WERI-Rb-1 (cell line): ENCODE results near the gene BAIAP3.

ENCODE experiments used
- DNase-seq: peaks from one replicate; pipeline ENCODE4 v3.0.0-alpha.2; 2020
- H3K27ac ChIP-seq: fragments of 250-450 bp; sonication (Bioruptor Pico); 2 replicates; pipeline ENCODE4 v1.5.1; 2020; ENCODE audit warnings: mild to moderate bottlenecking, moderate library complexity
- H3K27me3 ChIP-seq: fragments of 250-450 bp; sonication (Bioruptor Pico); 2 replicates; pipeline ENCODE4 v1.5.1; 2021; ENCODE audit warnings: mild to moderate bottlenecking, low read depth, moderate library complexity; ENCODE audit not compliant: insufficient read depth, severe bottlenecking
- H3K36me3 ChIP-seq: fragments of 250-450 bp; sonication (Bioruptor Pico); 2 replicates; pipeline ENCODE4 v1.5.1; 2020; ENCODE audit warnings: mild to moderate bottlenecking, moderate library complexity
- H3K4me3 ChIP-seq: 2 replicates; pipeline ENCODE4 v1.5.1; 2011; ENCODE audit warnings: low read depth, mild to moderate bottlenecking, control low read depth, low read length
- H3K9me3 ChIP-seq: fragments of 250-450 bp; sonication (Bioruptor Pico); 2 replicates; pipeline ENCODE4 v1.5.1; 2021; ENCODE audit warnings: mild to moderate bottlenecking, moderate library complexity; ENCODE audit not compliant: severe bottlenecking
- CTCF ChIP-seq: IDR thresholded peaks from 2 replicates; pipeline ENCODE4 v1.5.1; 2011; ENCODE audit warnings: low read depth, mild to moderate bottlenecking, control low read depth, inconsistent platforms, low read length

Gene BAIAP3

GRCh38 chr16:1311738-1312466, 21.5 kb upstream of the BAIAP3 start:
- Histone ChIP-seq H3K9me3 (no peaks in the 10 kb centered on the region), H3K27ac (no peak overlapping the region), H3K27me3 (no peaks in the 10 kb centered on the region), H3K4me3 (no peak overlapping the region), H3K36me3 (peaks cover 66% of the 10 kb centered on the region)
- DNase-seq: no peak
- no peak for TF ChIP-seq CTCF

- H3K9me3 ChIP-seq: no peaks in the 10 kb centered on the region
- DNase-seq: no peak
- no peak for TF ChIP-seq CTCF
- H3K36me3 ChIP-seq: peaks cover 71% of the 10 kb centered on the region
- H3K27ac ChIP-seq: no peak overlapping the region
- H3K27me3 ChIP-seq: no peaks in the 10 kb centered on the region
- H3K4me3 ChIP-seq: no peak overlapping the region
Observed at GRCh38 chr16:1312467-1312816, 21.0 kb upstream of the BAIAP3 start.

GRCh38 chr16:1312903-1313302, 20.5 kb upstream of the BAIAP3 start:
- Histone ChIP-seq H3K9me3 (no peaks in the 10 kb centered on the region), H3K36me3 (peaks cover 76% of the 10 kb centered on the region), H3K4me3 (no peak overlapping the region), H3K27me3 (no peaks in the 10 kb centered on the region), H3K27ac (no peak overlapping the region)
- no peak for TF ChIP-seq CTCF
- DNase-seq: no peak

GRCh38 chr16:1313721-1314369, 19.6 kb upstream of the BAIAP3 start:
- DNase-seq: no peak
- Histone ChIP-seq H3K9me3 (no peaks in the 10 kb centered on the region), H3K4me3 (no peak overlapping the region), H3K27ac (no peak overlapping the region), H3K27me3 (no peaks in the 10 kb centered on the region), H3K36me3 (peaks cover 85% of the 10 kb centered on the region)
- TF ChIP-seq CTCF: no peak

- Histone ChIP-seq H3K27me3 (no peaks in the 10 kb centered on the region), H3K4me3 (no peak overlapping the region), H3K36me3 (peaks cover 92% of the 10 kb centered on the region), H3K27ac (no peak overlapping the region), H3K9me3 (no peaks in the 10 kb centered on the region)
- DNase-seq: no peak
- TF ChIP-seq CTCF: no peak
Observed at GRCh38 chr16:1314399-1315068, 18.9 kb upstream of the BAIAP3 start.
